Prostate gland (tissue), 2 donors: ENCODE results near the gene PLS3.

Experiments used
- POLR2A ChIP-seq: fragments of 450-650 bp; IDR thresholded peaks from one replicate; pipeline ENCODE4 v1.6.1; 2016; ENCODE audit warnings: antibody characterized with exemption, mild to moderate bottlenecking
- TF ChIP-seq, protein P1 (sequence below), 4 experiments: fragments of 200-600 bp in 2 of 4; fragments of 450-650 bp in 2 of 4; sonication (generic) in 2 of 4; IDR thresholded peaks; 1 replicate in 3 of 4; 2 replicates in 1 of 4; pipeline ENCODE4 v1.5.1; 2016 to 2019; ENCODE audit warnings: antibody characterized with exemption in 4 of 4, mild to moderate bottlenecking in 2 of 4, moderate library complexity in 2 of 4

DNA sequence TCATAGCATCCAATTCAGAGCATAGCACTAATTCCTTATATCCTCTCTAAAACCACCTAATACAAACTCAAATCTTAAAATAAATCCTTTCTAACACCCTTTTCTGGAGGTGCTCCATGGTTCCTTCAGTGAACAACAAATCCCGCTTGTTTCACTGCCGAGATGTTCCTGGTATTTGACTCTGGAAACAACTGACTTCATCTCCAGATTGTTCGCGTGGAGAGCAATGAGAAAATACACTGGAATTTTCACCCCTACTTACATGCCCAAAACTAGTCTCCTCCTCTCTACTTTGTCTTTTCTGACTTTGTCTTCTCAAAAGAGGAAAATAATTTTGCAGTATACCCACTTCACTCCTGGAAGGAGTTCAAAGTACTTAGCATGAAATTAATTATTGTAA, 129.0 kb downstream of the PLS3 start:
- TF ChIP-seq, protein P1, sequence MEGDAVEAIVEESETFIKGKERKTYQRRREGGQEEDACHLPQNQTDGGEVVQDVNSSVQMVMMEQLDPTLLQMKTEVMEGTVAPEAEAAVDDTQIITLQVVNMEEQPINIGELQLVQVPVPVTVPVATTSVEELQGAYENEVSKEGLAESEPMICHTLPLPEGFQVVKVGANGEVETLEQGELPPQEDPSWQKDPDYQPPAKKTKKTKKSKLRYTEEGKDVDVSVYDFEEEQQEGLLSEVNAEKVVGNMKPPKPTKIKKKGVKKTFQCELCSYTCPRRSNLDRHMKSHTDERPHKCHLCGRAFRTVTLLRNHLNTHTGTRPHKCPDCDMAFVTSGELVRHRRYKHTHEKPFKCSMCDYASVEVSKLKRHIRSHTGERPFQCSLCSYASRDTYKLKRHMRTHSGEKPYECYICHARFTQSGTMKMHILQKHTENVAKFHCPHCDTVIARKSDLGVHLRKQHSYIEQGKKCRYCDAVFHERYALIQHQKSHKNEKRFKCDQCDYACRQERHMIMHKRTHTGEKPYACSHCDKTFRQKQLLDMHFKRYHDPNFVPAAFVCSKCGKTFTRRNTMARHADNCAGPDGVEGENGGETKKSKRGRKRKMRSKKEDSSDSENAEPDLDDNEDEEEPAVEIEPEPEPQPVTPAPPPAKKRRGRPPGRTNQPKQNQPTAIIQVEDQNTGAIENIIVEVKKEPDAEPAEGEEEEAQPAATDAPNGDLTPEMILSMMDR (IDR thresholded peaks at IDR 0.05), result no peak
- no peak for TF ChIP-seq POLR2A
